Kidney epithelial cell (primary cell): ENCODE data around the gene DOP1B. TPM values are rescaled to one million over a fixed set of nuclear protein-coding genes. Genes with fewer than 3 reads are reported as not detected.

ENCODE experiments used
- DNase-seq: peaks from one replicate; pipeline ENCODE4 v3.0.0-alpha.2; 2010; ENCODE audit warnings: low read depth
- H3K27me3 ChIP-seq: 2 replicates; pipeline ENCODE4 v1.6.0; 2011; ENCODE audit warnings: low read length; ENCODE audit not compliant: control insufficient read depth, insufficient read depth
- H3K36me3 ChIP-seq: 2 replicates; pipeline ENCODE4 v1.5.1; 2011; ENCODE audit warnings: low read length; ENCODE audit not compliant: control insufficient read depth, insufficient read depth
- H3K4me3 ChIP-seq: 2 replicates; pipeline ENCODE4 v1.5.1; 2011; ENCODE audit warnings: low read depth, mild to moderate bottlenecking, control low read depth, low read length
- total RNA-seq: library from RNA; depleted of rRNA; stranded (reverse); fragments of >200 nt; gene quantifications from 2 replicates; pipeline ENCODE4 v1.2.3, GENCODE V29; 2015
- TF ChIP-seq, protein P1 (sequence below): IDR thresholded peaks from 2 replicates; pipeline ENCODE4 v1.5.1; 2011; ENCODE audit warnings: mild to moderate bottlenecking, moderate library complexity, low read length, control low read depth, inconsistent platforms; ENCODE audit not compliant: insufficient read depth, poor library complexity, severe bottlenecking

DOP1B gene
- total RNA-seq, 1 donor from 2014 or later: 31.5 TPM

DNA sequence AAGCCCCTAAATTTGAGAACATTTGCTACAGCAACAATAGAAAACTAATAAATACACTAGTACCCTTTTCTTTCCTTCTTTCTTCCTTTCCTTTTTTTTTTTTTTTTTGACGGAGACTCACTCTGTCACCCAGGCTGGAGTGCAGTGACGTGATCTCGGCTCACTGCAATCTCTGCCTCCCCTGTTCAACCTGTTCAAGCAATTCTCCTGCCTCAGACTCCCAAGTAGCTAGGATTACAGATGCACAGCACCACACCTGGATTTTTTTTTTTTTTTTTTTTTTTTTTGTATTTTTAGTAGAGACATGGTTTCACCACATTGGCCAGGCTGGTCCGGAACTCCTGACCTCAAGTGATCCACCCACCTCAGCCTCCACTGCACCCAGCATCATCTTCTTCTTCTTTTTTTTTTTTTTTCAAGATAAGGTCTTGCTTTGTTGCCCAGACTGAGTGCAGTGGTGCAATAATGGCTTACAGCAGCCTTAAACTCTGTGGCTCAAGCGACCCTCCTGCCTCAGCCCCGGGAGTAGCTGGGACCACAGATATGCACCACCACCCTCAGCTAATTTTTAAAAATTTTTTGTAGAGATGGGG lies 41.4 kb upstream of the DOP1B start:
- TF ChIP-seq, protein P1, sequence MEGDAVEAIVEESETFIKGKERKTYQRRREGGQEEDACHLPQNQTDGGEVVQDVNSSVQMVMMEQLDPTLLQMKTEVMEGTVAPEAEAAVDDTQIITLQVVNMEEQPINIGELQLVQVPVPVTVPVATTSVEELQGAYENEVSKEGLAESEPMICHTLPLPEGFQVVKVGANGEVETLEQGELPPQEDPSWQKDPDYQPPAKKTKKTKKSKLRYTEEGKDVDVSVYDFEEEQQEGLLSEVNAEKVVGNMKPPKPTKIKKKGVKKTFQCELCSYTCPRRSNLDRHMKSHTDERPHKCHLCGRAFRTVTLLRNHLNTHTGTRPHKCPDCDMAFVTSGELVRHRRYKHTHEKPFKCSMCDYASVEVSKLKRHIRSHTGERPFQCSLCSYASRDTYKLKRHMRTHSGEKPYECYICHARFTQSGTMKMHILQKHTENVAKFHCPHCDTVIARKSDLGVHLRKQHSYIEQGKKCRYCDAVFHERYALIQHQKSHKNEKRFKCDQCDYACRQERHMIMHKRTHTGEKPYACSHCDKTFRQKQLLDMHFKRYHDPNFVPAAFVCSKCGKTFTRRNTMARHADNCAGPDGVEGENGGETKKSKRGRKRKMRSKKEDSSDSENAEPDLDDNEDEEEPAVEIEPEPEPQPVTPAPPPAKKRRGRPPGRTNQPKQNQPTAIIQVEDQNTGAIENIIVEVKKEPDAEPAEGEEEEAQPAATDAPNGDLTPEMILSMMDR: no peak
- no peak overlapping the region for H3K4me3 ChIP-seq
- H3K27me3 ChIP-seq: no peaks in the 10 kb centered on the region
- no peaks in the 10 kb centered on the region for H3K36me3 ChIP-seq
- DNase-seq: no peak

DNA sequence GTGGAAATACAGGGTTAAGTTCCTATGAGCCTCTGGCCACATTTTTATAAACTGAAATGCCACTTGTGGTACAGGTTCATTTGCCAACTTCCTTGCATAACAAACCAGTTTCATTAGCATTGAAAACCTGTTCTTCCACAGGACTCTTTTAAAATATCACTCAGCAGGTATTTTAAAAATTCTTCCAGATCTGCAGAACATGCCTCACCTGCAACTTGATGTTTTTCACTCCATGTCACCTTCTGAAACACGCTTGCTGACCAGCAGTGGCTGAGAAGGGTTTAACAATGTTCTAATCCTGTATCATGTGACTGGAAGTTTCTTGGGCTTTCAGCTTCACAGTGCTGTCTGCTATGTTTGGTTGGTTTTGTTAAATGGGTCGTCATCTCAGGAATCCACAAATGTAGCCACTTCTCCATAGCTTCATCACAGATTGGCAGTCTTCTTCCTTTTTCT lies 39.3 kb upstream of the DOP1B start:
- TF ChIP-seq, protein P1: no peak
- no peaks in the 10 kb centered on the region for H3K36me3 ChIP-seq
- H3K4me3 ChIP-seq: no peak overlapping the region
- DNase-seq: no peak
- H3K27me3 ChIP-seq: no peaks in the 10 kb centered on the region

DNA sequence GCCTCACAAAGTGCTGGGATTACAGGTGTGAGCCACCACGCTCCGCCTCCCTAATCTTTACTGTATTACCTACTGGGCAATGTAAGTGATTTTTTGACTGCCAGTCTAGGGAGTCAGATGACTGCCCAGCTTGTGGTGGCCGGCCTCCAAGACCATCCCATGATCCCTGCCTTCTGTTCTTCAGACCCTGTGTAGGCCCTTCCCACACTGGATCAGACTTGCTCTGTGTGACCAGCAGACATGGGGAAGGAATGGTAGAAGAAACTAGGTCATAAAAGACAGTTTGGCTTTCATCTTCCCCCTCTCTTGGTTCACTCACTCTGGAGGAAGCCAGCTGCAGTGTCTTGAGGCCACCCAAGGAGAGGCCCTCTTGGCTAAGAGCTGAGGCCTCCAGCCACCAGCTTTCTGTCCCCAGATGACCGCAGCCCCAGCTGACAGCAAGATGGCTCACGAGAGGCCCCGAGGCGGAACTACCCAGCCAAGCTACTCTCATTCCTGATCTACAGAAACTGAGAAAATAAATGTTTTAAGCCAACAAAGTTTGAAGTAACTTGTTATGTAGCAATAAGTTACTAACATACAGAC lies 36.2 kb upstream of the DOP1B start:
- TF ChIP-seq, protein P1: no peak
- H3K27me3 ChIP-seq: no peaks in the 10 kb centered on the region

DNA sequence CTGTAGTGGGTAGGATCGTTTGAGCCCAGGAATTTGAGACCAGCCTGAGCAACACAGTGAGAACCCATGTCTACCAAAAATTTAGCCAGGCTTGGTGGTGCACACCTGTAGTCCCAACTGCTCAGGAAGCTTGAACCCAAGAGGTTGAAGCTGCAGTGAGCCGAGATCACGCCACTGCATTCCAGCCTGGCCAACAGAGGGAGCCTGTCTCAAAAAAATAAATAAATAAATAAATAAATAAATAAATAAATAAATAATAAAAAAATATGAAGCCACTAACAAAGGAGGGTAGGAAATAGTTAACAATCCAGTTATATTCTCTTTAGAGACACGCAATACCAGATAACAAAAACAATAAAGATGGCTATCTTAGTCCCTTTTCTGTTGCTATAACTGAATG lies 33.6 kb upstream of the DOP1B start:
- TF ChIP-seq, protein P1: peak; percentile 41
- no peaks in the 10 kb centered on the region for H3K36me3 ChIP-seq

More for the DNA sequence above, 36.2 kb upstream of the DOP1B start:
- Histone ChIP-seq H3K4me3 (no peak overlapping the region), H3K36me3 (no peaks in the 10 kb centered on the region)
- DNase-seq: no peak

DNA sequence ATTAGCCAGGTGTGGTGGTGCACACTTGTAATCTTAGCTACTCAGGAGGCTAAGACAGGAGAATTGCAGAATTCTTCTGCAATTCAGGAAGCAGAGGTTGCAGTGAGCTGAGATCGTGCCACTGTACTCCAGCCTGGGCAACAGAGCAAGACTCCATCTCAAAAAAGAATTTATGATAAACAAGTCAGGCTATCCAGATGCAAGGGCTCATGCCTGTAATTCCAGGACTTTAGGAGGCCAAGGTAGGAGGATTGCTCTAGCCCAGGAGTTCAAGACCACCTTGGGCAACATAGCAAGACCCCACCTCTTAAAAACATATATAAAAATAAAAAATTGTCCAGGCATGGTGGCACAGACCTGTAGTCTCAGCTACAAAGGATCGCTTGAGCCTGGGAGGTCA lies 32.2 kb upstream of the DOP1B start:
- TF ChIP-seq, protein P1: no peak
- H3K27me3 ChIP-seq: no peaks in the 10 kb centered on the region
- no peaks in the 10 kb centered on the region for H3K36me3 ChIP-seq
- H3K4me3 ChIP-seq: no peak overlapping the region
- no peak for DNase-seq

More for the DNA sequence above, 33.6 kb upstream of the DOP1B start:
- no peak for DNase-seq
- Histone ChIP-seq H3K4me3 (no peak overlapping the region), H3K27me3 (no peaks in the 10 kb centered on the region)

DNA sequence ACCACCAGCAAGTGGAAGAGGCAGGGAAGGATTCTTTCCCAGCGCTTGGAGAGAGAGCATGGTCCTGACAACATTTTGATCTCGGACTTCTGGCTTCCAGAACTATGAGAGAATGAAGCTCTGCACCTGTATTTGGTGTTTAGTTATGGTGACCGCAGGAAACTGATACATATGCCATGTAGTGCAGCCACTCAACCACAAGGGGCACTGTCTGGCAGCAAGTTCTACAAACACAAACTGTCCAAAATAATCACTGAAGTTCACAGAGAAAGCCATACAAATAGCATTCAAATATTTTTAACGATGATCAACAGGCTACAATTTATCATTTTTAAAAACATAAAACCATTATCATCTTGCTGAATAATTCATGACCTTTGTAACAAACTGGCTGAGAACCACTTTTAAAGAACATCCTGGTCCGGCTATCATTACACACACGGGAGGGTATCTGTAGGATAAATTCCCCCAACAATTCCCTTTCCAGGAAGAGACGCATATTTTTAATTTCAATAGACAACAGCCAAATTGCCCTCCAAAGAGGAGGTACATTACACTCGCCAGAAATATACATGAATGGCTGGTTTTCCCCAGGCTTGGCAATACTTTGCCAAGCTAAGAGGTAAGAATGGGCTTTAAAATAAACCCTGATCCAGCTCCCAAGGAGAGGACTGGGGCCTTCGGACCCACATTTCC lies 31.0 kb upstream of the DOP1B start:
- no peak for DNase-seq
- Histone ChIP-seq H3K36me3 (no peaks in the 10 kb centered on the region), H3K27me3 (no peaks in the 10 kb centered on the region), H3K4me3 (no peak overlapping the region)
- TF ChIP-seq, protein P1: peak; percentile 97
